ENCODE results near the gene TMEM178B. TPM values are rescaled to one million over a fixed set of nuclear protein-coding genes. Genes with fewer than 3 reads are reported as not detected.
"Not testable (repeated sequence)": the region's sequence is repeated elsewhere in the genome, so short reads cannot be mapped to it uniquely, and the experiment has no call there.

TMEM178B gene
- total RNA-seq, 1 donor from 2014 or later, result 0.52 TPM

DNA sequence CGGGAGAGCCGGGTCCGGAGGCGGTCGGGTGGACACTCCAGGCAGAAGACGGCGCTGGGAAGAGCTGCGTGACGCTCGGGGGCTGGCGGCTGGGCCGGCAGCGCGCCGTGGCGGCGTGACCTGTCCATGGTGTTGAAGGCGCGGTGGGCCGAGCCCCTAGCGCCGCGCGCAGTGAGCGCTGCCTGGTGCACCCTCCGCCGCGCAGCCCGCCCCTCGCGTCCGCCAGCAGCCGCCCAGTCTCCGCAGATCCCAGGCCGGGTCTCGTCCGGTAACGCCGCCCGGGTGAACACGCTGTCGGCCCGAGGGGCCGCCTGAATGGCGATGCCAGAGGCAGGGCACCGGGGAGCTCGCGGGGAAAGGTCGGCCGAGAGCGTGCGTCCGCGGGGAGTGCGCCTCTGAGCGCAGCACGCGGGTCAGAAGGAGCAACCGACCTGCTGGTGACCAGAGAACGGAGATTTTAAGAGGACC lies 657 bp upstream of the TMEM178B start:
- H3K9ac ChIP-seq (ENCODE audit: low read depth in 1 of 3, low read length in 3 of 3), result peak overlapping the region in 2 of 3 donors; percentile 78 to 81
- H3K27ac ChIP-seq (ENCODE audit: low read depth, low read length), result no peak overlapping the region
- H3K36me3 ChIP-seq (ENCODE audit: control insufficient read depth in 3 of 3, insufficient read depth in 3 of 3, low read length in 3 of 3), result no peaks in the 10 kb centered on the region
- peaks cover 19 to 39% (median 20%) of the 10 kb centered on the region in 3 donors for H3K4me1 ChIP-seq (ENCODE audit: control insufficient read depth in 3 of 3, insufficient read depth in 3 of 3, low read length in 3 of 3)
- H3K27me3 ChIP-seq (ENCODE audit: control insufficient read depth in 3 of 3, insufficient read depth in 3 of 3, low read length in 3 of 3), result peaks cover 0 to 5% (median 0%) of the 10 kb centered on the region in 3 donors
- H3K9me3 ChIP-seq (ENCODE audit: control insufficient read depth in 3 of 3, low read length in 3 of 3), result no peaks in the 10 kb centered on the region
- H3K4me3 ChIP-seq (ENCODE audit: low read length in 3 of 3), result peak overlapping the region; percentile 57 to 80 (median 74)

DNA sequence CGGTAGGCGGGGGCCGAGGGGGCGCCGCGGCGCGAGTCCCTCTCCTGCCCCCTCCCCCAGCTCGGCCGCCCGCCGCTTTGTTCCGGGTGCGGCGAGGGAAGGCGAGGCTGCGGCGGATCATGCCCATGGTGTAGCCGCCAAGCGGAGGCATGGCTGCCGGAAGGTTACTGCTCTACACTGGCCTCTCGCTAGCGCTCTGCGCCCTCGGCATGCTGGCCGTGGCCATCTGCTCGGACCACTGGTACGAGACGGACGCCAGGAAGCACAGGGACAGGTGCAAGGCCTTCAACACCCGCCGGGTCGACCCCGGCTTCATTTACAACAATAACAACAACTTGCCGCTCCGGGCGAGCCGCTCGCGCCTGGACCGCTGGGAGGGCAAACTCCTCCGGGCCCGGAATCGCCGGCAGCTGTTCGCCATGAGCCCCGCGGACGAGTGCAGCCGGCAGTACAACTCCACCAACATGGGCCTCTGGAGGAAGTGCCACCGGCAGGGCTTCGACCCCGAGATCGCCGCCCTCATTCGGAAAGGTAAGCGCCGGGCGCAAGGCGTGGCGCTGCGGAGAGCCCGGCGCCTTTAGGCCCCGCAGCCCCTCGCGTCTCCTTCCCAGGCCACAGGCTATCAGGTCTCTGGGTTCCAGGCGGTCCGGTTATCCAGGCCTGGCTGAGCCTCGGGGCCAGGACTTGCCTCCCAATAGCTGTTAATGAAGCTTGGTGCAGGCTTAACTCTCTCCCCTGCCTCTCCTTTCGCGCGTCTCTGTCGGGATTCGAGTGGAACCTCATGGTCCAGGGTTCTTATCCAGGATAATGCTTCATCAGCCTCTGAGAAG lies 513 bp downstream of the TMEM178B start:
- H3K36me3 ChIP-seq (ENCODE audit: control insufficient read depth in 3 of 3, insufficient read depth in 3 of 3, low read length in 3 of 3), result no peaks in the 10 kb centered on the region
- peaks cover 0 to 5% (median 0%) of the 10 kb centered on the region in 3 donors for H3K27me3 ChIP-seq (ENCODE audit: control insufficient read depth in 3 of 3, insufficient read depth in 3 of 3, low read length in 3 of 3)
- H3K4me1 ChIP-seq (ENCODE audit: control insufficient read depth in 3 of 3, insufficient read depth in 3 of 3, low read length in 3 of 3), result peaks cover 19 to 39% (median 20%) of the 10 kb centered on the region in 3 donors
- H3K27ac ChIP-seq (ENCODE audit: low read depth, low read length), result no peak overlapping the region
- H3K9me3 ChIP-seq (ENCODE audit: control insufficient read depth in 3 of 3, low read length in 3 of 3), result no peaks in the 10 kb centered on the region
- peak overlapping the region; percentile 63 to 79 (median 66) for H3K9ac ChIP-seq (ENCODE audit: low read depth in 1 of 3, low read length in 3 of 3)
- H3K4me3 ChIP-seq (ENCODE audit: low read length in 3 of 3), result peak overlapping the region; percentile 72 to 80 (median 74)

GRCh38 chr7:141074997-141075396 lies 1.1 kb downstream of the TMEM178B start:
- peak overlapping the region; percentile 63 to 79 (median 66) for H3K9ac ChIP-seq (ENCODE audit: low read depth in 1 of 3, low read length in 3 of 3)
- H3K4me3 ChIP-seq (ENCODE audit: low read length in 3 of 3), result peak overlapping the region; percentile 72 to 80 (median 74)
- H3K27me3 ChIP-seq (ENCODE audit: control insufficient read depth in 3 of 3, insufficient read depth in 3 of 3, low read length in 3 of 3), result peaks cover 0 to 5% (median 0%) of the 10 kb centered on the region in 3 donors
- H3K36me3 ChIP-seq (ENCODE audit: control insufficient read depth in 3 of 3, insufficient read depth in 3 of 3, low read length in 3 of 3), result no peaks in the 10 kb centered on the region
- H3K9me3 ChIP-seq (ENCODE audit: control insufficient read depth in 3 of 3, low read length in 3 of 3), result no peaks in the 10 kb centered on the region
- no peak overlapping the region for H3K27ac ChIP-seq (ENCODE audit: low read depth, low read length)
- peaks cover 19 to 39% (median 20%) of the 10 kb centered on the region in 3 donors for H3K4me1 ChIP-seq (ENCODE audit: control insufficient read depth in 3 of 3, insufficient read depth in 3 of 3, low read length in 3 of 3)

- Histone ChIP-seq H3K4me3 (ENCODE audit: low read length in 3 of 3) (no peak overlapping the region), H3K9me3 (ENCODE audit: control insufficient read depth in 3 of 3, low read length in 3 of 3) (no peaks in the 10 kb centered on the region), H3K36me3 (ENCODE audit: control insufficient read depth in 3 of 3, insufficient read depth in 3 of 3, low read length in 3 of 3) (no peaks in the 10 kb centered on the region), H3K9ac (ENCODE audit: low read depth in 1 of 3, low read length in 3 of 3) (no peak overlapping the region), H3K27me3 (ENCODE audit: control insufficient read depth in 3 of 3, insufficient read depth in 3 of 3, low read length in 3 of 3) (peaks cover 0 to 5% (median 0%) of the 10 kb centered on the region in 3 donors), H3K4me1 (ENCODE audit: control insufficient read depth in 3 of 3, insufficient read depth in 3 of 3, low read length in 3 of 3) (peaks cover 12 to 39% (median 20%) of the 10 kb centered on the region in 3 donors), H3K27ac (ENCODE audit: low read depth, low read length) (no peak overlapping the region)
These were observed 2.5 kb downstream of the TMEM178B start for GRCh38 chr7:141076377-141076776.

GRCh38 chr7:141079219-141079618 lies 5.4 kb downstream of the TMEM178B start:
- Histone ChIP-seq H3K27me3 (ENCODE audit: control insufficient read depth in 3 of 3, insufficient read depth in 3 of 3, low read length in 3 of 3) (peaks cover 0 to 5% (median 0%) of the 10 kb centered on the region in 3 donors), H3K9me3 (ENCODE audit: control insufficient read depth in 3 of 3, low read length in 3 of 3) (no peaks in the 10 kb centered on the region), H3K36me3 (ENCODE audit: control insufficient read depth in 3 of 3, insufficient read depth in 3 of 3, low read length in 3 of 3) (no peaks in the 10 kb centered on the region), H3K4me3 (ENCODE audit: low read length in 3 of 3) (no peak overlapping the region), H3K9ac (ENCODE audit: low read depth in 1 of 3, low read length in 3 of 3) (no peak overlapping the region), H3K4me1 (ENCODE audit: control insufficient read depth in 3 of 3, insufficient read depth in 3 of 3, low read length in 3 of 3) (peaks cover 0 to 19% (median 11%) of the 10 kb centered on the region in 3 donors), H3K27ac (ENCODE audit: low read depth, low read length) (no peak overlapping the region)

- not testable (repeated sequence) for H3K27me3 ChIP-seq (ENCODE audit: control insufficient read depth in 3 of 3, insufficient read depth in 3 of 3, low read length in 3 of 3); H3K9ac ChIP-seq (ENCODE audit: low read depth in 1 of 3, low read length in 3 of 3); H3K27ac ChIP-seq (ENCODE audit: low read depth, low read length); H3K36me3 ChIP-seq (ENCODE audit: control insufficient read depth in 3 of 3, insufficient read depth in 3 of 3, low read length in 3 of 3); H3K4me3 ChIP-seq (ENCODE audit: low read length in 3 of 3); H3K9me3 ChIP-seq (ENCODE audit: control insufficient read depth in 3 of 3, low read length in 3 of 3); H3K4me1 ChIP-seq (ENCODE audit: control insufficient read depth in 3 of 3, insufficient read depth in 3 of 3, low read length in 3 of 3)
These were observed 15.6 kb downstream of the TMEM178B start for GRCh38 chr7:141089490-141089889.

GRCh38 chr7:141094336-141095070 lies 20.6 kb downstream of the TMEM178B start:
- no peak overlapping the region for H3K27ac ChIP-seq (ENCODE audit: low read depth, low read length)
- H3K9ac ChIP-seq (ENCODE audit: low read depth in 1 of 3, low read length in 3 of 3), result no peak overlapping the region
- no peaks in the 10 kb centered on the region for H3K36me3 ChIP-seq (ENCODE audit: control insufficient read depth in 3 of 3, insufficient read depth in 3 of 3, low read length in 3 of 3)
- H3K4me3 ChIP-seq (ENCODE audit: low read length in 3 of 3), result no peak overlapping the region
- H3K4me1 ChIP-seq (ENCODE audit: control insufficient read depth in 3 of 3, insufficient read depth in 3 of 3, low read length in 3 of 3), result no peaks in the 10 kb centered on the region
- H3K27me3 ChIP-seq (ENCODE audit: control insufficient read depth in 3 of 3, insufficient read depth in 3 of 3, low read length in 3 of 3), result no peaks in the 10 kb centered on the region
- H3K9me3 ChIP-seq (ENCODE audit: control insufficient read depth in 3 of 3, low read length in 3 of 3), result no peaks in the 10 kb centered on the region

DNA sequence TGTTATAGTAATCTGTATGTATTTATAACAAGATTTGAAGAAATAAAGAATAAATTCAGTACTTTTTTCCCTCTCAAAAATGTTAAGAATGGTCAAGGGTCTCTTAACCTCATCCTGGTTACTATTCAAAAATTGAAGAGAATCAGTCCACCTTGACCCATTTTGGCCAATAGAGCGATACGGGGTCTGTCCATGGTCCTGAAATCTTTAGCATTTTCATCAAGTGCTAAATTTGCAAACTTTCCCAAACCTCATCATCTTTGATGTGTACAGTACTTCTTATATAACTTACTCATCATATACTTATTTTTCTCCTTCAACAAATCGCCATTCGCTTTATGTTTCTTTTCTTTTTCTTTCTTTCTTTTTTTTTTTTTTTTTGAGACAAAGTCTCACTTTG lies 23.6 kb downstream of the TMEM178B start:
- H3K36me3 ChIP-seq (ENCODE audit: control insufficient read depth in 3 of 3, insufficient read depth in 3 of 3, low read length in 3 of 3), result no peaks in the 10 kb centered on the region
- H3K27me3 ChIP-seq (ENCODE audit: control insufficient read depth in 3 of 3, insufficient read depth in 3 of 3, low read length in 3 of 3), result no peaks in the 10 kb centered on the region
- H3K9ac ChIP-seq (ENCODE audit: low read depth in 1 of 3, low read length in 3 of 3), result no peak overlapping the region
- H3K4me1 ChIP-seq (ENCODE audit: control insufficient read depth in 3 of 3, insufficient read depth in 3 of 3, low read length in 3 of 3), result no peaks in the 10 kb centered on the region
- H3K4me3 ChIP-seq (ENCODE audit: low read length in 3 of 3), result no peak overlapping the region
- no peak overlapping the region for H3K27ac ChIP-seq (ENCODE audit: low read depth, low read length)
- H3K9me3 ChIP-seq (ENCODE audit: control insufficient read depth in 3 of 3, low read length in 3 of 3), result no peaks in the 10 kb centered on the region

GRCh38 chr7:141102436-141102835 lies 28.6 kb downstream of the TMEM178B start:
- Histone ChIP-seq H3K36me3 (ENCODE audit: control insufficient read depth in 3 of 3, insufficient read depth in 3 of 3, low read length in 3 of 3) (no peaks in the 10 kb centered on the region), H3K27ac (ENCODE audit: low read depth, low read length) (no peak overlapping the region), H3K4me1 (ENCODE audit: control insufficient read depth in 3 of 3, insufficient read depth in 3 of 3, low read length in 3 of 3) (no peaks in the 10 kb centered on the region), H3K9ac (ENCODE audit: low read depth in 1 of 3, low read length in 3 of 3) (no peak overlapping the region), H3K4me3 (ENCODE audit: low read length in 3 of 3) (no peak overlapping the region), H3K9me3 (ENCODE audit: control insufficient read depth in 3 of 3, low read length in 3 of 3) (no peaks in the 10 kb centered on the region), H3K27me3 (ENCODE audit: control insufficient read depth in 3 of 3, insufficient read depth in 3 of 3, low read length in 3 of 3) (no peaks in the 10 kb centered on the region)
